SK-N-SH (cell line): ENCODE results near the gene PCGF3. TPM values are rescaled to one million over a fixed set of nuclear protein-coding genes. Genes with fewer than 3 reads are reported as not detected.

ENCODE experiments used
- CTCF ChIA-PET: fragments of 300-600, 350-600 bp; formaldehyde crosslinking; extraction: SDS; loops from one replicate; lab custom pipeline; 2021; lab: Yijun Ruan, JAX
- POLR2A ChIA-PET: fragments of 350-600 bp; sonication (Branson Sonifier 250); formaldehyde crosslinking; extraction: SDS; loops from one replicate; lab custom pipeline; 2020; ENCODE audit warnings: antibody characterized with exemption, inconsistent platforms; lab: Yijun Ruan, JAX
- DNase-seq: peaks from one replicate; pipeline ENCODE4 v3.0.0; 2012
- H2AFZ ChIP-seq: fragments of 200-600 bp; sonication (generic); 2 replicates; pipeline ENCODE4 v1.8.1; 2016; ENCODE audit warnings: antibody characterized with exemption, mild to moderate bottlenecking, low read depth
- H3F3A ChIP-seq: fragments of 200-600 bp; sonication (generic); replicated peaks from 2 replicates; pipeline ENCODE3; 2016; ENCODE audit warnings: antibody characterized with exemption, mild to moderate bottlenecking; ENCODE audit not compliant: insufficient read depth
- H3K27ac ChIP-seq, 2 experiments: fragments of 200-500 bp in 1 of 2; fragments of 200-600 bp in 1 of 2; sonication (Bioruptor generic) in 1 of 2; sonication (generic), shearing (Covaris generic) in 1 of 2; 2 replicates each; pipeline versions ENCODE4 v1.5.1 to v1.6.1; 2014 to 2016; ENCODE audit warnings: low read depth in 2 of 2, inconsistent platforms in 1 of 2, low read length in 1 of 2, mild to moderate bottlenecking in 1 of 2, mixed read lengths in 1 of 2
- H3K27me3 ChIP-seq: fragments of 200-600 bp; sonication (generic), shearing (Covaris generic); 2 replicates; pipeline ENCODE4 v1.6.1; 2016; ENCODE audit warnings: mixed run types; ENCODE audit not compliant: insufficient read depth
- H3K36me3 ChIP-seq, 2 experiments: fragments of 200-500 bp in 1 of 2; fragments of 200-600 bp in 1 of 2; sonication (Bioruptor generic) in 1 of 2; sonication (generic) in 1 of 2; replicated peaks in 1 of 2; 2 replicates each; pipeline versions ENCODE3 to v1.5.1; 2014 to 2016; ENCODE audit warnings: low read length in 1 of 2, mild to moderate bottlenecking in 1 of 2; ENCODE audit not compliant: insufficient read depth in 2 of 2, control insufficient read depth in 1 of 2
- H3K4me1 ChIP-seq, 2 experiments: fragments of 200-500 bp in 1 of 2; fragments of 200-600 bp in 1 of 2; sonication (Bioruptor generic) in 1 of 2; sonication (generic), shearing (Covaris generic) in 1 of 2; 2 replicates each; pipeline versions ENCODE4 v1.5.1 to v1.6.1; 2014 to 2016; ENCODE audit warnings: low read depth in 1 of 2, low read length in 1 of 2, mixed run types in 1 of 2; ENCODE audit not compliant: insufficient read depth in 2 of 2, control insufficient read depth in 1 of 2
- H3K4me2 ChIP-seq: fragments of 200-600 bp; sonication (generic), shearing (Covaris generic); 2 replicates; pipeline ENCODE4 v1.6.1; 2017; ENCODE audit warnings: mixed run types
- H3K4me3 ChIP-seq, 2 experiments: fragments of 200-500 bp in 1 of 2; fragments of 200-600 bp in 1 of 2; sonication (Bioruptor generic) in 1 of 2; sonication (generic), shearing (Covaris generic) in 1 of 2; 2 replicates each; pipeline versions ENCODE4 v1.5.1 to v1.8.1; 2014 to 2016; ENCODE audit warnings: low read depth in 2 of 2, inconsistent platforms in 1 of 2, low read length in 1 of 2, mild to moderate bottlenecking in 1 of 2, mixed read lengths in 1 of 2, moderate library complexity in 1 of 2
- H3K79me2 ChIP-seq: fragments of 200-600 bp; sonication (generic); 2 replicates; pipeline ENCODE4 v1.8.1; 2017; ENCODE audit warnings: mild to moderate bottlenecking; ENCODE audit not compliant: insufficient read depth
- H3K9ac ChIP-seq: fragments of 200-600 bp; sonication (generic); 2 replicates; pipeline ENCODE4 v1.6.1; 2017; ENCODE audit warnings: mixed run types
- H3K9me2 ChIP-seq: fragments of 200-600 bp; sonication (generic); 2 replicates; pipeline ENCODE4 v1.6.1; 2017; ENCODE audit warnings: mixed run types
- H3K9me3 ChIP-seq: fragments of 200-600 bp; sonication (generic); 2 replicates; pipeline ENCODE4 v1.6.1; 2017; ENCODE audit warnings: mixed run types, mild to moderate bottlenecking, moderate library complexity
- H4K20me1 ChIP-seq: fragments of 200-600 bp; sonication (generic); 2 replicates; pipeline ENCODE4 v1.6.1; 2017; ENCODE audit warnings: mild to moderate bottlenecking, mixed run types; ENCODE audit not compliant: insufficient read depth
- ELF1 ChIP-seq: IDR thresholded peaks from 2 replicates; pipeline ENCODE4 v1.4.0; 2012
- EP300 ChIP-seq, 2 experiments: IDR thresholded peaks; 2 replicates each; pipeline versions ENCODE4 v1.4.0 to v1.6.1; 2012; ENCODE audit warnings: borderline replicate concordance in 1 of 2, low read depth in 1 of 2, low read length in 1 of 2
- FOSL2 ChIP-seq: IDR thresholded peaks from 2 replicates; pipeline ENCODE4 v1.4.0; 2012; ENCODE audit warnings: low read depth, mild to moderate bottlenecking, moderate library complexity, borderline replicate concordance
- GABPA ChIP-seq: IDR thresholded peaks from 2 replicates; pipeline ENCODE4 v1.4.0; 2012; ENCODE audit warnings: low read depth, mild to moderate bottlenecking
- GATA2 ChIP-seq: sonication (generic); formaldehyde crosslinking; IDR thresholded peaks from 2 replicates; pipeline ENCODE4 v1.5.0; 2020; ENCODE audit warnings: mild to moderate bottlenecking, missing genetic modification reagents
- RCOR1 ChIP-seq: fragments of 150-350 bp; IDR thresholded peaks from 2 replicates; pipeline ENCODE4 v1.6.1; 2017; ENCODE audit warnings: antibody characterized with exemption, low read length
- REST ChIP-seq: IDR thresholded peaks from 2 replicates; pipeline ENCODE4 v1.6.1; 2012; ENCODE audit warnings: mild to moderate bottlenecking, low read depth, low read length, moderate library complexity
- RXRA ChIP-seq: IDR thresholded peaks from 2 replicates; pipeline ENCODE4 v1.4.0; 2012; ENCODE audit warnings: low read depth, mild to moderate bottlenecking, borderline replicate concordance
- SMC3 ChIP-seq: IDR thresholded peaks from 2 replicates; pipeline ENCODE4 v1.6.1; 2012; ENCODE audit warnings: low read depth, low read length, improper control_type of control experiment
- TEAD4 ChIP-seq: IDR thresholded peaks from 2 replicates; pipeline ENCODE4 v1.4.0; 2012; ENCODE audit warnings: mild to moderate bottlenecking, borderline replicate concordance; ENCODE audit not compliant: insufficient read depth
- USF1 ChIP-seq: IDR thresholded peaks from 2 replicates; pipeline ENCODE4 v1.4.0; 2012; ENCODE audit warnings: low read depth, borderline replicate concordance
- YY1 ChIP-seq: IDR thresholded peaks from 2 replicates; pipeline ENCODE4 v1.4.0; 2012; ENCODE audit warnings: low read depth, mild to moderate bottlenecking
- ZBTB33 ChIP-seq: IDR thresholded peaks from 2 replicates; pipeline ENCODE4 v1.4.0; 2012; ENCODE audit warnings: low read depth, borderline replicate concordance
- WGBS: methylation state at CpG from one replicate; pipeline ENCODE4 v1.1.6; 2017; ENCODE audit warnings: low lambda C conversion rate; 5-methylcytosine and 5-hydroxymethylcytosine counted together
- polyA plus RNA-seq, 3 experiments: library from polyadenylated mRNA; depleted of rRNA; stranded (reverse); fragments of >200 nt; gene quantifications; 2 replicates each; pipeline ENCODE4 v1.2.3, GENCODE V29; 2012
- TF ChIP-seq, protein P1 (sequence below): IDR thresholded peaks from 2 replicates; pipeline ENCODE4 v1.4.0; 2012; ENCODE audit warnings: low read depth
- TF ChIP-seq, protein P2 (sequence below): IDR thresholded peaks from 2 replicates; pipeline ENCODE4; 2012
- TF ChIP-seq, protein P3 (sequence below): fragments of 150-350 bp; IDR thresholded peaks from 2 replicates; pipeline ENCODE4 v1.6.1; 2017; ENCODE audit warnings: antibody characterized with exemption, low read length, low read depth, borderline replicate concordance
- TF ChIP-seq, protein P4 (sequence below): fragments of 200-600 bp; sonication (generic); IDR thresholded peaks from 2 replicates; pipeline ENCODE4 v1.6.1; 2017; ENCODE audit warnings: antibody characterized with exemption, mild to moderate bottlenecking, moderate library complexity

Gene PCGF3
- polyA plus RNA-seq, 1 of the 3 experiments (the other 2 are of a cell fraction) = 44.8 TPM

- TF ChIP-seq FOSL2 (no peak), ELF1 (no peak), GABPA (no peak), EP300 (IDR thresholded peaks at IDR 0.05; ENCODE audit: borderline replicate concordance in 1 of 2, low read depth in 1 of 2, low read length in 1 of 2) (no peak)
- TF ChIP-seq, protein P1, sequence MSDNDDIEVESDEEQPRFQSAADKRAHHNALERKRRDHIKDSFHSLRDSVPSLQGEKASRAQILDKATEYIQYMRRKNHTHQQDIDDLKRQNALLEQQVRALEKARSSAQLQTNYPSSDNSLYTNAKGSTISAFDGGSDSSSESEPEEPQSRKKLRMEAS = no peak
- TF ChIP-seq, protein P2, sequence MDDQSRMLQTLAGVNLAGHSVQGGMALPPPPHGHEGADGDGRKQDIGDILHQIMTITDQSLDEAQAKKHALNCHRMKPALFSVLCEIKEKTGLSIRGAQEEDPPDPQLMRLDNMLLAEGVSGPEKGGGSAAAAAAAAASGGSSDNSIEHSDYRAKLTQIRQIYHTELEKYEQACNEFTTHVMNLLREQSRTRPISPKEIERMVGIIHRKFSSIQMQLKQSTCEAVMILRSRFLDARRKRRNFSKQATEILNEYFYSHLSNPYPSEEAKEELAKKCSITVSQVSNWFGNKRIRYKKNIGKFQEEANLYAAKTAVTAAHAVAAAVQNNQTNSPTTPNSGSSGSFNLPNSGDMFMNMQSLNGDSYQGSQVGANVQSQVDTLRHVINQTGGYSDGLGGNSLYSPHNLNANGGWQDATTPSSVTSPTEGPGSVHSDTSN = no peak
- TF ChIP-seq, protein P3, sequence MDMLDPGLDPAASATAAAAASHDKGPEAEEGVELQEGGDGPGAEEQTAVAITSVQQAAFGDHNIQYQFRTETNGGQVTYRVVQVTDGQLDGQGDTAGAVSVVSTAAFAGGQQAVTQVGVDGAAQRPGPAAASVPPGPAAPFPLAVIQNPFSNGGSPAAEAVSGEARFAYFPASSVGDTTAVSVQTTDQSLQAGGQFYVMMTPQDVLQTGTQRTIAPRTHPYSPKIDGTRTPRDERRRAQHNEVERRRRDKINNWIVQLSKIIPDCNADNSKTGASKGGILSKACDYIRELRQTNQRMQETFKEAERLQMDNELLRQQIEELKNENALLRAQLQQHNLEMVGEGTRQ = no peak
Measured at GRCh38 chr4:709348-709747, 3.7 kb downstream of the PCGF3 start (continued).

DNA sequence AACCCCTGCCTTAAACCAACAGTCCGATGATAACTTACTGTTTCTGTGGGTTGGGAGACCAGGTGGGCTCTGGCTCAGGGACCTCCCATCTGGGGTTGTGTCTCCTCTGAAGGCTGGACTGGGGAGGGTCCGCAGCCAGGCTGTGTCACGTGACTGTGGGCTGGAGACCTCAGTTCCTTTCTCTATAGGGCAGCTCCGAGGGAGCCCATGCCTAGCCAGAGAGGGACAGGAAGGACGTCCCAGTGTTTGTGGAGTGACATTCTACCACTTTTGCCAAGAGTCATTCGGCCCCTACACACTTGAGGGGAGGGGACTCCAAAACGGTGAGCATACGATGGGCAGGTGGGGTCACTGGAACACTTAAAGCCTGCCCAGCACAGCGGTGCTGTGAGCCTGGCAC, 4.5 kb downstream of the PCGF3 start:
- Histone ChIP-seq H3K27ac (no peak overlapping the region), H3K9me2 (no peaks in the 10 kb centered on the region), H2AFZ (no peak overlapping the region), H3K79me2 (peaks cover 90% of the 10 kb centered on the region), H3K4me3 (no peak overlapping the region), H3K9me3 (no peaks in the 10 kb centered on the region), H3K4me1 (peaks cover 0 to 25% of the 10 kb centered on the region in 2 experiments; a peak in 2 of 4 replicates), H3K9ac (no peak overlapping the region), H3K36me3 (peaks cover 4 to 10% of the 10 kb centered on the region in 2 experiments), H4K20me1 (peaks cover 72% of the 10 kb centered on the region), H3F3A (peaks cover 3% of the 10 kb centered on the region), H3K4me2 (no peak overlapping the region), H3K27me3 (no peaks in the 10 kb centered on the region)
- CTCF ChIA-PET = interaction anchor here (0.6 to 1.9 kb wide), 3 partner anchors 26 to 107 kb away, joined by 4 to 9 read pairs (median 5); no protein-coding TSS in a partner anchor
- 92% methylated on average over 5 of the region's 9 CpGs for WGBS
- no peak for DNase-seq
- POLR2A ChIA-PET = interaction anchor here (1.4 kb wide), 1 partner anchor 26 kb away, joined by 4 read pairs; no protein-coding TSS in a partner anchor
- TF ChIP-seq EP300 (IDR thresholded peaks at IDR 0.05; ENCODE audit: borderline replicate concordance in 1 of 2, low read depth in 1 of 2, low read length in 1 of 2) (no peak), SMC3 (no peak), ZBTB33 (no peak), REST (no peak), TEAD4 (no peak), FOSL2 (no peak), RCOR1 (no peak), YY1 (no peak), RXRA (no peak), GABPA (no peak), GATA2 (CRISPR knock-in tag) (no peak), USF1 (no peak)
- TF ChIP-seq, protein P4, sequence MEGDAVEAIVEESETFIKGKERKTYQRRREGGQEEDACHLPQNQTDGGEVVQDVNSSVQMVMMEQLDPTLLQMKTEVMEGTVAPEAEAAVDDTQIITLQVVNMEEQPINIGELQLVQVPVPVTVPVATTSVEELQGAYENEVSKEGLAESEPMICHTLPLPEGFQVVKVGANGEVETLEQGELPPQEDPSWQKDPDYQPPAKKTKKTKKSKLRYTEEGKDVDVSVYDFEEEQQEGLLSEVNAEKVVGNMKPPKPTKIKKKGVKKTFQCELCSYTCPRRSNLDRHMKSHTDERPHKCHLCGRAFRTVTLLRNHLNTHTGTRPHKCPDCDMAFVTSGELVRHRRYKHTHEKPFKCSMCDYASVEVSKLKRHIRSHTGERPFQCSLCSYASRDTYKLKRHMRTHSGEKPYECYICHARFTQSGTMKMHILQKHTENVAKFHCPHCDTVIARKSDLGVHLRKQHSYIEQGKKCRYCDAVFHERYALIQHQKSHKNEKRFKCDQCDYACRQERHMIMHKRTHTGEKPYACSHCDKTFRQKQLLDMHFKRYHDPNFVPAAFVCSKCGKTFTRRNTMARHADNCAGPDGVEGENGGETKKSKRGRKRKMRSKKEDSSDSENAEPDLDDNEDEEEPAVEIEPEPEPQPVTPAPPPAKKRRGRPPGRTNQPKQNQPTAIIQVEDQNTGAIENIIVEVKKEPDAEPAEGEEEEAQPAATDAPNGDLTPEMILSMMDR = no peak
- TF ChIP-seq, protein P1 = no peak
- TF ChIP-seq, protein P3 = no peak
